Activated CD4-positive, alpha-beta T cell treated with anti-CD3 and anti-CD28 coated beads, Interleukin-2, amount 50 U/mL, for 4 hours (primary cell): ENCODE measurements around the gene TBATA.

Experiments
- DNase-seq, 2 experiments: peaks; one replicate each; pipeline ENCODE4 v3.0.0-alpha.2; 2020

The TBATA gene

GRCh38 chr10:70785190-70785589 is at the start of gene TBATA:
TBATA (minus strand) TSS chr10:70785377; CDS start chr10:70783379, 1,998 bp downstream.
- no peak for DNase-seq

GRCh38 chr10:70834441-70835151 is 49.4 kb upstream of the TBATA start:
- DNase-seq: no peak

GRCh38 chr10:70834021-70834420 is 48.8 kb upstream of the TBATA start:
- DNase-seq: no peak

GRCh38 chr10:70833601-70834000 is 48.4 kb upstream of the TBATA start:
- no peak for DNase-seq

DNA sequence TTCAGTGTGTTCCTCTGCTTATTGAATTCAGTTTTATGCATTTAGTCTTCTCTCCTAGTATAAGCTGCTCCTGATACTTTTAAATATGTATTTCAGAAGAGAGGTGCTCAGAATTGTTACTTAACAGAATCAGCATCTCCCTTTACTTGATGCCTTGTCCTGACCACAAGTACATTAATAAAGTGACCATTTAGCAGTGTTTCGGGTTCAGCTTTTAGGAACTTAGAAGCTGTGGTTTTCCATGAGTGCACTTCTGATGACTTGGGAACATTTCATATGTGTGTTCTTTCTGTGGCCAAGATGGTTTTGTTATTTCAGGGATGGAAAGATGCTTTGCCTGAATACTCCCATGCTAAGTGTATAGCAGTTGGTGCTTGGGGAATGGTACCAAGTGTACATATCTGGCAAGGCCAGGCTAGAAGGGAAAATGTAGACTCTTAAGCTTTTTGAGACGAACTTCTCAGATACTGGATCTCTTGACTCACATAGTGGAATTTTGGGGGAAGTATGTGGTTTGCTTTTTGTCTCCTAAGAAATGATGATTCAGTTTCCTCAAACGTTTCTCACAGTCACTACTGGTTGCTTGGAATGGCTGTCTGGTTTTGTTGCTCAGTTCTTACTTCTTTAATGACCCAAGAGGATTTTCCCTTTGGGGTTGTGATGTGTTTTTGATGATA is 47.8 kb upstream of the TBATA start:
- no peak for DNase-seq

DNA sequence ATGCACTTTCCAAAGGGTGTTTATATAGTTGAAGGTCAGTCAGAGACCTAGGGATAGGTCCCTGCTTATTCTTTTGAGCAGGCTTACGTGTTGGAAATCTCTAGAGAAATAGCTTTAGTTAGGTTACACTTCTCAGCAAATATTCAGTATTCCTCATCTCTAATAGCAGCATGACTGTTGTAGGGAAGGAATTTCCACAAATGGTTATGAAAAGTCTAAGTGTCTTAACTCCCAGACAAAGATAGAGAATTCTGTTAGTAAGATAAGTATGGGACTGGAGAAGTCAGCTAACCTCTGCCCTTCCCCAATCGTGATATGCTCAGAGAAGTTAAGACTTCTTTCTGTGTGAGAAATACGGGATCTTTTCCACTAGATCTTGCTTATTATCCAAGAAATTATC is 47.0 kb upstream of the TBATA start:
- DNase-seq: no peak

GRCh38 chr10:70830164-70830563 is 45.0 kb upstream of the TBATA start:
- DNase-seq: no peak

GRCh38 chr10:70829543-70829942 is 44.4 kb upstream of the TBATA start:
- DNase-seq: no peak

- no peak for DNase-seq
Measured at GRCh38 chr10:70828923-70829322, 43.7 kb upstream of the TBATA start.

DNA sequence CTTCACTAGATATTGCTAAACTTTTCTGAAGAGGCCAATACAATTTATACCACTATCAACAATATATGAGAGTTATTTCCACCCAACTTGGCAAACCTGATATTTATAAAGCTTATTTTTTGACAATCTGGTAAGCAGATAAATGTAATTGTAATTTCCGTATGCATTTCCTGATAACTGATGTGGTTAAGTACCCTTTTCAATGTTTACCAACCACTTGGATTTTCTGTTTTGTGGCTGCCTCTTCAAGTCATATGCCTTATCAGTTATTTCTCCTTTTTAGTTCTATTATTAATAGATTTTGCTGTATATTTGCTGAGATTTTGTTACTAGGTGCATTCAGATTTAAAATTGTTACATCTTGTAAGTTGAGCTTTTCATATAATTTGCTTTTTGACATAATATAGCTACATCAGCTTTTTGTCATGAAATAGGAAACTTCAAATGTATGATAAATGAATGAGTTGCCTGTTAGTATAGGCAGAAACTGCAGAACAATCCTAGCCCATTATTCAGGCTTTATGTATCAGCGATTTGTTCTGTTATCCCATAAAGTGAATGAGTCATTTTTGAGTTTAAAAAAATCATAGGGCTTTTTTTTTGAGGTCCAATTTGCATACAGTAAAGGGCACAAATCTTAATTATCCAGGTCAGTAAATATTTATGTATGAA is 42.0 kb upstream of the TBATA start:
- DNase-seq: no peak

DNA sequence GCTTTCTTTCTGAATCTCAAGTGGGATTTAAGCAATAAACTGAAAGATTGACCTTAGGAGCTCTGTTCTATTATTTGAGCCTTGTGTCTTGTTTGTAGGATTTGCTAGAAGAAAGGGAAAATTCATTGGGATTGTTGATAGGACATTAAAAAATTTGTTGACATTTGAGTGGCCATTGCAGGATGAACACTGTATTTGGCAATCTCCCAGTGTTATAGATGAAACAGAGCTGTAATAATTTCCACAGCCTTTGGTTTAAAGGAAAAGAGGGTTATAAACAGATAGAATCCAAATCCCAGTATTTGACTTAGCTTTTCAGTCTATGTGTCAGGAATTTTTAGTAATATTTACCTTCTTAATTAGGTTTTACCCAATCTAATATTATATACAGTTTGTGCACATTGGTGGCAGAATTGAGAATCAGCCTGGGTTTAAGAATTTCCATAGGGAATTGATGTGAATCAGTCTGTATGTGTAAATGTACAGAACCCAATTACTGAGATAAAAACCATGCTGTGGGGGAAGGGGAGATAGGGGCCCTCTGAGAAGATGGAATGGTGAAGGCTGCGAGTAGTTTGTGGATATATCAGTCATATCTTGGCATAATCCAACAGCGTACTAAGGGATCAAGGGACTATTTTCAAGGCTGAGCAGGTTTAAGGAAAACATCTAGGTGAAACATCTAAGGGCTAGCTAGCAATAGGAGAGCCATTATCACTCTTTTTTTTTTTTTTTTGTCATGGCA is 37.1 kb upstream of the TBATA start:
- no peak for DNase-seq

DNA sequence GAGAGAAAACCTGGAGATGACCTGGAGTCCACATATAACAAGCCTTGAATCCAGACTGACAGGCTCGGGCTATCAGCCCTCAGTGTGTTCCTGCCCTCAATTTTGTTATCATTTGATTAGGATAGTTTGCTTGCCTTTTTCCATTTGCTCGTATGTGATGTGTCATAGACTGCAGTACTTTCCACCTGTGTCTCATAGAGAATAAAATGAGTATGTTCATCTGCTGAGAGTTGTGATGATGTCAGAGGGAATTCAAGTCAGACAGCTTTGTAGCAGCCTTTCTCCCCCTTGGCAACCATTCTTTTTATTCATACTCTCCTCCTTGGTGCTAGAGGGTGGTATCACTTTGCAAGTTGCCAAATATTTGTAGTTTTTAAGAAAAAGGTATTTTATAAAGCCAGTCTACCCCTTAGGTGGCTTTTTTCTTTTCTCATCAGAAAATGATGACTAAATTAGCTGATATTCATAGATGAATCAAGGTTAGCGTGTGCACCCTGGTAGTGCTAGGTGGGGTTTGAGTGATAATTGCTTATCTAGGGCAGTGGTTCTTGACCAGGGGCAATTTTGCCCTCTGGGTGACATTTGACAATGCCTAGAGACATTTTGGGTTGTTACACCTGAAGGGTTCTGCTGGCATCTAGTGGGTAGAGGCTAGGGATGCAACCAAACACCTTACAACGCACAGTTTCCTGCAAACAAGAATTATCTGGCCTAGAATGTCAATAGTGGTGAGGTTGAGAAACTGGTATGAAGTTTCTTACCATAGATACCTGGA is 36.0 kb upstream of the TBATA start:
- no peak for DNase-seq

- DNase-seq: peak; percentile 18 to 39
Measured at GRCh38 chr10:70816220-70816894, 31.2 kb upstream of the TBATA start.

- DNase-seq: peak; percentile 76 to 78
Measured at GRCh38 chr10:70815504-70816219, 30.5 kb upstream of the TBATA start, which contains the start of gene SGPL1. SGPL1 (plus strand) TSS chr10:70815948; CDS start chr10:70816854, 906 bp downstream.

- DNase-seq: no peak
Measured at GRCh38 chr10:70814126-70814525, 28.9 kb upstream of the TBATA start.

- DNase-seq: no peak
Measured at GRCh38 chr10:70812814-70813213, 27.6 kb upstream of the TBATA start.

GRCh38 chr10:70811881-70812280 is 26.7 kb upstream of the TBATA start:
- no peak for DNase-seq

- DNase-seq: no peak
Measured at GRCh38 chr10:70810967-70811366, 25.8 kb upstream of the TBATA start.

GRCh38 chr10:70809726-70810125 is 24.5 kb upstream of the TBATA start:
- no peak for DNase-seq

- DNase-seq: no peak
Measured at GRCh38 chr10:70809011-70809611, 23.9 kb upstream of the TBATA start.

- no peak for DNase-seq
Measured at GRCh38 chr10:70807556-70807955, 22.4 kb upstream of the TBATA start.
